ENCODE data around the gene AHNAK.

DNA sequence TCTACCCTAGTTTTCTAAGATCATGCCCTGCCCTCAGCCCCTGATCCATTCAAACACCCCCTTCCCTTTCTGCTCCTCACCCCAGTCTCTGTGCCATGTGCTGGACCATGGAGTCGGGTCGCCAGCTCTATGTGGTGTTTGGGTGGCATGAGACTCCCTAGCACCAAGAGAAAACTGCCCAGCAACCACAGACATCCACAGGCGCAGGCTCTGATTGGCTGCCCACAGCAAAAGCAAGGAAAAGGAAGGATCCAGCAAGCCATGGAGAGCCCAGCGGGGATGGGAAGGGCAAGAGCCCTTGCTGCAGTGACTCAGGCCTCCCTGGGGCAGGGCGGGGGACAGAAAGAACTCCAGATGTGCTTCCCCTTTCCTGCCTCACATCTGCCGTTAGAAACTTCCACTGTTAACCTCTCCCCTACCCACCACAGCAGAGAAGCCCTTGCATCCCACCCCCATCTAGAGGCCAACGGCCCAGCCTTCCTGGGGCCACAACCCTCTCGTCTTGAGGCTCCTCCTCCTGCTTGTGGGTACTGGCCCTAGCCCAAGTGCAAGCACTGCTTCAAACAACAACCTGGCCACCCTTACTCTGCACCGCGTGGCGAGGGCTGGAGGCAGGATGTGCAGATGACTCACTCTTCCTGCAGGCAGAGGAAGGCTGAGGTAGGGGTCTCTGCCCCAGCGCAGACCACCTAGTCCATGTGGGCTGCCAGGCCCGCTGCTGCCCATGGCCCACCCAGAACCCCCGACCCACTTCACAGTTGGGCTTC lies 9.7 kb upstream of the AHNAK start:
- no peak for TF ChIP-seq POLR2A (IDR thresholded peaks at IDR 0.05)
- TF ChIP-seq, protein P1, sequence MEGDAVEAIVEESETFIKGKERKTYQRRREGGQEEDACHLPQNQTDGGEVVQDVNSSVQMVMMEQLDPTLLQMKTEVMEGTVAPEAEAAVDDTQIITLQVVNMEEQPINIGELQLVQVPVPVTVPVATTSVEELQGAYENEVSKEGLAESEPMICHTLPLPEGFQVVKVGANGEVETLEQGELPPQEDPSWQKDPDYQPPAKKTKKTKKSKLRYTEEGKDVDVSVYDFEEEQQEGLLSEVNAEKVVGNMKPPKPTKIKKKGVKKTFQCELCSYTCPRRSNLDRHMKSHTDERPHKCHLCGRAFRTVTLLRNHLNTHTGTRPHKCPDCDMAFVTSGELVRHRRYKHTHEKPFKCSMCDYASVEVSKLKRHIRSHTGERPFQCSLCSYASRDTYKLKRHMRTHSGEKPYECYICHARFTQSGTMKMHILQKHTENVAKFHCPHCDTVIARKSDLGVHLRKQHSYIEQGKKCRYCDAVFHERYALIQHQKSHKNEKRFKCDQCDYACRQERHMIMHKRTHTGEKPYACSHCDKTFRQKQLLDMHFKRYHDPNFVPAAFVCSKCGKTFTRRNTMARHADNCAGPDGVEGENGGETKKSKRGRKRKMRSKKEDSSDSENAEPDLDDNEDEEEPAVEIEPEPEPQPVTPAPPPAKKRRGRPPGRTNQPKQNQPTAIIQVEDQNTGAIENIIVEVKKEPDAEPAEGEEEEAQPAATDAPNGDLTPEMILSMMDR (IDR thresholded peaks at IDR 0.05), result no peak
